Stimulated activated naive B cell treated with anti-CD40 and anti-IgM and Interleukin-4, amounts not matched to agents 10 μg/mL and 1 μg/mL and 100 μg/mL, for 72 hours (primary cell): ENCODE results near the gene COA5.

ENCODE experiments used
- ATAC-seq, 2 donors: fragments of 150-1000 bp; cut with Tn5 transposase; replicated peaks; 2 replicates each; pipeline ENCODE4 v1.10.0; 2021; ENCODE audit warnings: moderate library complexity in 1 of 2
- DNase-seq: peaks from one replicate; pipeline ENCODE4 v3.0.0; 2021
- H3K27ac Mint-ChIP-seq: one replicate; pipeline ENCODE4 v1.8.0; 2022; ENCODE audit warnings: mild to moderate bottlenecking, mixed read lengths
- H3K27me3 Mint-ChIP-seq, 2 donors: one replicate each; pipeline ENCODE4 v1.8.0; 2022; ENCODE audit warnings: mixed read lengths in 2 of 2
- H3K36me3 Mint-ChIP-seq, 2 donors: one replicate each; pipeline ENCODE4 v1.8.0; 2022; ENCODE audit warnings: mixed read lengths in 2 of 2, mild to moderate bottlenecking in 1 of 2
- H3K4me1 Mint-ChIP-seq, 2 donors: one replicate each; pipeline ENCODE4 v1.8.0; 2022; ENCODE audit warnings: mixed read lengths in 2 of 2, mild to moderate bottlenecking in 1 of 2
- H3K4me3 Mint-ChIP-seq, 2 donors: one replicate each; pipeline ENCODE4 v1.8.0; 2022; ENCODE audit warnings: mild to moderate bottlenecking in 2 of 2, mixed read lengths in 2 of 2, moderate library complexity in 1 of 2
- H3K9me3 Mint-ChIP-seq, 2 donors: one replicate each; pipeline ENCODE4 v1.8.0; 2022; ENCODE audit warnings: mixed read lengths in 2 of 2, mild to moderate bottlenecking in 1 of 2

Gene COA5

DNA sequence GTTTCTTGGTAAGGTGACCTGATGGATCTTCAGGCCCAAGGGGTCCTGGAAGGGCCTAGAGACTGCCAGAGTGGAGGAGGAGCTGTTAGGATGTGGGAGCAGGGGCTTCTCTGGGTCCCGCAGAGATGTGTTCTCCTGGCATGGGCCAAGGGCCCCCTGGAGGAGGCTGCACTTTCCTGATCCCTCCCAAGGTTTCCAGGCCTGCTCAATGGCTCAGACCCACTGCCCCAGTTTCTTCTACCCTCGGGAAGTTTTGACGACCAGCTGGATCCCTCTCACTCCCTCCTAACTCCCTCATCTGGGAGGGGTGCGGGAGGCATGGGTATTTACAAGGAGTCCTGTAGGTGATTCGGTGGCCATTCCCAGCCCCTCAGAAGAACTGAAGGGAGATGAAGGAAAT lies 36.1 kb downstream of the COA5 start:
- Mint-ChIP-seq H3K36me3 (peaks cover 30 to 56% of the 10 kb centered on the region in 2 donors), H3K9me3 (no peaks in the 10 kb centered on the region)

DNA sequence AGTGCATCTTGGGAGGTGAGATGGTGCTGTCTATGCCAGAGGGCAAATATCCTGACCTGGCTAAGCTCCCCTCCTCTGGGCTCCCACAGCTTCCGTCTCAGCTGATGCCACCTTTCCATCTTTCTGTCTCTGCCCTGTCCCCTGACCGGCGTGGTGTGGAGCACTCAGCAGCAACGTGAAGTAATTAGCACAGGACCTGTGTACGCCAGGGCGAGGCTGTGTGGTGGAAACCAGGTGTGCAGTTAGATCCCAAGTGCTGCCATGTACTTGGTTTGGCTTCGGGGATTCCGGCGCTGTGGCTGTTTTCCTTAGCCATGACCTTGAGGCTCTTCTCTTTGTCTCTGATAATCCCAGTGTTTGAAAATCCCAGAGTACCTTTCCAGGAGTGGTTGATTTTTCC lies 36.5 kb downstream of the COA5 start:
- Mint-ChIP-seq H3K27ac (no peak overlapping the region), H3K27me3 (no peaks in the 10 kb centered on the region), H3K4me1 (no peaks in the 10 kb centered on the region), H3K4me3 (no peak overlapping the region), H3K9me3 (no peaks in the 10 kb centered on the region), H3K36me3 (peaks cover 32 to 57% of the 10 kb centered on the region in 2 donors)
- ATAC-seq = no peak
- DNase-seq = no peak

More for the DNA sequence above, 36.1 kb downstream of the COA5 start:
- no peaks in the 10 kb centered on the region for H3K4me1 Mint-ChIP-seq
- no peaks in the 10 kb centered on the region for H3K27me3 Mint-ChIP-seq
- no peak for ATAC-seq
- DNase-seq = no peak
- no peak overlapping the region for H3K4me3 Mint-ChIP-seq
- no peak overlapping the region for H3K27ac Mint-ChIP-seq

DNA sequence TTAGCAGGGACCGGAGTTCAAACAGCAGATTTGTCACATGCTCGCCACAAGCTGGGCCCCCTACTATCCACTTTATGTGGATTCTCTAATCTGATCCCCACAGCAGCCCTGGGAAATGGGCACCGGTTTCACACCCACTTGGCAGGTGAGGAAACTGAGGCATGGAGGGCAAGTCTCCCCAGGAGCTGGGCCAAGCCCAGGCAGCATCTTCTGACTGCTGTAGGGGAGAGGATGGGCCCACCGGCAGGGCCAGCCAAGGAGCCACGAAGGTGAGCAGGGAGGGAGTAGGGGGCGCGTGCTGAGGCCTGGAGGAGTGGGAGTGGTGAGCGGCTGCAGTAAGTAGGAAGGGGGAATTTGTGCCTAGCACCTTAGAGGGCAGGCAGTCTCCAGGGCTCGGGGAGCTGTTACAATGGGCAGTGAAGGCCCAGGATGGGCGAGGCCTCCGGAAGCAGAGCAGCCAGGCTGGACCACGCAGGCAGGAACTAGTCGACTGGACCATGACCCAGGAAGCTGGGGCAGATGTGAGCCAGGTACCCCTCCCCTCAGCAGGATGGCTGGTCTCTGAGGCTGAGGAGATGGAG lies 37.1 kb downstream of the COA5 start:
- Mint-ChIP-seq H3K9me3 (no peaks in the 10 kb centered on the region), H3K4me1 (no peaks in the 10 kb centered on the region), H3K4me3 (no peak overlapping the region), H3K36me3 (peaks cover 32 to 59% of the 10 kb centered on the region in 2 donors), H3K27me3 (no peaks in the 10 kb centered on the region), H3K27ac (no peak overlapping the region)
- DNase-seq (no peak), ATAC-seq (no peak)

DNA sequence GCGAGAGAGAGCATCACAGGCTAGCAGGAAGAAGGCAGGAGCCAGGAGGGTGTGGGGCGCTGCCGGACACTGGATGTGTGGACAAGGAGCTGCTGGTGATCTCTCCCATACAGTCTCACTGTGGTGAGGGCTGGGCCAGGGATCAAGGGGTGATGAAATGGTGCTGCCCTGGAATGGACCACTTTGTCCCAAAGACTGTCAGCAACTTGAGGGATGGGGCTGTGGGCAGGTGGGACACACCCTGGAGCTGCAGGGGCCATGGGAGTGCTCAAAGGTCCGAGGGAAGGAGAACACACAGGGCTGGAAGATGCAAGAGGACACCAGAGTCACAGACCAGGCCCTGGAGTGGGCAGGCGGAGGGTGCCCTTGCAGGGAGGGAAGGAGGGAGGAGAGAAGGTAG lies 38.0 kb downstream of the COA5 start:
- no peak for ATAC-seq
- Mint-ChIP-seq H3K9me3 (no peaks in the 10 kb centered on the region), H3K27me3 (no peaks in the 10 kb centered on the region), H3K4me1 (no peaks in the 10 kb centered on the region), H3K36me3 (peaks cover 40 to 65% of the 10 kb centered on the region in 2 donors), H3K27ac (peak overlapping the region; percentile 15), H3K4me3 (no peak overlapping the region)
- no peak for DNase-seq

DNA sequence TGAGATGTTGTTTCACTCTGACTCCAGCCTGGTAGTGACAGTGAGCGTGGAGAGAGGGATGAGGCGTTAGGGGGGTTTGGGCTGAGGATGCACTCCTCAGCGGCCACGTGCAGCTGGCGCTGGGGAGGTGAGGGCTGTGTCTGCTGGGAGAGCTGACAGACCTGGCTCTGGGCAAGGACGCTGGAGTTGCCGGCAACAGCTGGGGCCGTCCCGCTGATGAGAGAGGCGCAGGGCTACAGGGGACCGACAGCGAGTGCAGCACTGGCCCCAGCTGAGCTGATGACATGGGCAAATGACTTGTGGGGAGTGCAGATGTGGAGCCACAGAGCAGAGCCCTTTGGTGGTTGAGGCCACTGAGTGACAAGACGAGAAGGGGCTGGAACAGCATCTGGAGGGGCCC lies 38.4 kb downstream of the COA5 start:
- no peaks in the 10 kb centered on the region for H3K4me1 Mint-ChIP-seq
- peaks cover 40 to 69% of the 10 kb centered on the region in 2 donors for H3K36me3 Mint-ChIP-seq
- no peaks in the 10 kb centered on the region for H3K9me3 Mint-ChIP-seq
- DNase-seq = no peak
- H3K27me3 Mint-ChIP-seq = no peaks in the 10 kb centered on the region
- H3K4me3 Mint-ChIP-seq = no peak overlapping the region
- ATAC-seq = no peak
- peak overlapping the region; percentile 15 for H3K27ac Mint-ChIP-seq

DNA sequence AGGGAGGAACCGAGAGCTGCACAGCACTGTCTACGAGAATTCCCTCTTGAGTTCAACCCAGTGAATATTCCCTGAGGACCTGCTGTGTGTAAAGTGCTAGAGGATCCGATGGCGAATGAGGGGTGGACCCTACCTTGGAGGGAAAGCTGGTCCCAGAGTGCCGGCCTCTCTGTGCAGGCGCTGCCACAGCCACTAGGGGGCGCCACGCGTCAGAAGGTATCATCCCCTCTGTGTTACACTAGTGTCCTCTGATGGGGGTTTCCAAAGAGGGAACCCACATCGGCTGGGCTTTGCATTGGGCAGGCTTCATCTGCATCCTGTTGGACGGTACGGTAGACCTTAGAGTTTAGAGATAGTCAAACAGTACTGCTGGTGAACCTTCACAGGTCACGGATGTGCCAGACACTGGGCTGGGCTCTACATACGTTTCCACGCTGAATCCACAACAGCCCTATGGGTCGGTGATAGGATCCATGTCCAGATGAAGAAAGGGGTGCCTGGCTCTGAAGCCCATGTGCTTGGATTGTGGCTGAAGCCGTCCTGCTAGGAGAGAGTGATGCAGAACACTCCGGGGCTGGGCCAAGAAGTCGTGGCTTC lies 39.0 kb downstream of the COA5 start:
- no peaks in the 10 kb centered on the region for H3K27me3 Mint-ChIP-seq
- peak; percentile 85 for ATAC-seq
- H3K4me1 Mint-ChIP-seq = no peaks in the 10 kb centered on the region
- H3K9me3 Mint-ChIP-seq = no peaks in the 10 kb centered on the region
- DNase-seq = peak; percentile 17
- H3K27ac Mint-ChIP-seq = no peak overlapping the region
- H3K4me3 Mint-ChIP-seq = no peak overlapping the region
- peaks cover 40 to 69% of the 10 kb centered on the region in 2 donors for H3K36me3 Mint-ChIP-seq

DNA sequence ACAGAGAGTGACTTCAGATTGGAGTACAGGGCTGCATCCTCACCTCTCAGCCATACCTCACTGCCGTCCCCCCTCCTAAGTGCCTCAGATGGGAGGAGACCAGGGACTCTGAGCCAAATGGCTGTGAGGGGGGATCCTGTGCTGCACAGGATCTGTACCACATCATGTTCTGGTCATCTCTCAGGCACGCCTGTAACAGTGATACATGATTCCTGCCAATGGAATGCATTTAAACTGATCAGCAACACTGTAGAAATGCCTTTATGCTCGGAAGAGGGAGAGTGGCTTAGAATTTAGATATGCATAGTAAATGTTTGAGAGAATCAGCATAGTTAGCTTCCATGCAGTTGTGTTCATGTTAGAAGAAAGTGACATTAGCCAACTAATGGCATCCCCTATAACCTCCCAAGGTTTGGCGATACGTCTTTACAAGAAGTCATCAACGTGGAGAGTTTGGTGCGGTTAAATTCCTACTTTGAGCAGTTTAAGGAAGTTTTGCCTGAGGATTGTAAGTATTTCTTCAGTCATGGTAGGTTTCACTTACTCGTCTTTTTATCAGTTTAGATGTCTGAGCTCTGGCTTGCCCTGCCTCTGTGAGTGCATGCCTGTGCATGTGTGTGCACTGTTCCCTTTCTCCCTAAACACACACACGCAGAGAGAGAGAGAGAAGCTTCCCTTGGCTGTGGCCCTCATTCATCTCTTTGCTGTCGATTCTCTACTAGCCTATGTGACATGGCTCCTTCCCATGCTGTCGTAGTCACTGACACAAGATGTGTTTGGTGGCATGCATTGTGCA lies 40.0 kb downstream of the COA5 start:
- no peak overlapping the region for H3K4me3 Mint-ChIP-seq
- no peaks in the 10 kb centered on the region for H3K9me3 Mint-ChIP-seq
- ATAC-seq = no peak
- H3K27me3 Mint-ChIP-seq = no peaks in the 10 kb centered on the region
- no peak overlapping the region for H3K27ac Mint-ChIP-seq
- H3K4me1 Mint-ChIP-seq = no peaks in the 10 kb centered on the region
- peaks cover 35 to 64% of the 10 kb centered on the region in 2 donors for H3K36me3 Mint-ChIP-seq
- no peak for DNase-seq

DNA sequence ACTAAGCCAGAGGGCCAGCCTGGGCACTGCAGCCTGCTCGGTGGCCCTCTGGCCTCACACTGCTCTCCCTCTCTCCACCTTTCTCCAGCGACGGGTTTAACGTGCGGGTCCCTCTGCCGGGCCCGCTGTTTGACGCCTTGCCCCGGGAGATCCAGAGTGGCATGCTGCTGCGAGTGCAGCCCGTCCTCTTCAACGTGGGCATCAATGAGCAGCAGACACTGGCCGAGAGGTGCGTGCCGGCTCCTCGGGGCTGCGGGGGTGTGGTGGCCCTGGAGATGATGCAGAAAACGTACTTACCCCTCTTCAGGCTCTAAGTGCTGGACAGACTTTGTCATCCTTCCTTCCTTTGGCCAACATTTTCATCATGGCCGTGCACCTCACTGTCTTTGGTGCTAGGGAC lies 42.4 kb downstream of the COA5 start:
- peaks cover 0 to 2% of the 10 kb centered on the region in 2 donors for H3K4me1 Mint-ChIP-seq
- H3K27ac Mint-ChIP-seq = no peak overlapping the region
- no peaks in the 10 kb centered on the region for H3K9me3 Mint-ChIP-seq
- DNase-seq (no peak), ATAC-seq (no peak)
- peaks cover 28 to 68% of the 10 kb centered on the region in 2 donors for H3K36me3 Mint-ChIP-seq
- no peaks in the 10 kb centered on the region for H3K27me3 Mint-ChIP-seq
- H3K4me3 Mint-ChIP-seq = no peak overlapping the region

DNA sequence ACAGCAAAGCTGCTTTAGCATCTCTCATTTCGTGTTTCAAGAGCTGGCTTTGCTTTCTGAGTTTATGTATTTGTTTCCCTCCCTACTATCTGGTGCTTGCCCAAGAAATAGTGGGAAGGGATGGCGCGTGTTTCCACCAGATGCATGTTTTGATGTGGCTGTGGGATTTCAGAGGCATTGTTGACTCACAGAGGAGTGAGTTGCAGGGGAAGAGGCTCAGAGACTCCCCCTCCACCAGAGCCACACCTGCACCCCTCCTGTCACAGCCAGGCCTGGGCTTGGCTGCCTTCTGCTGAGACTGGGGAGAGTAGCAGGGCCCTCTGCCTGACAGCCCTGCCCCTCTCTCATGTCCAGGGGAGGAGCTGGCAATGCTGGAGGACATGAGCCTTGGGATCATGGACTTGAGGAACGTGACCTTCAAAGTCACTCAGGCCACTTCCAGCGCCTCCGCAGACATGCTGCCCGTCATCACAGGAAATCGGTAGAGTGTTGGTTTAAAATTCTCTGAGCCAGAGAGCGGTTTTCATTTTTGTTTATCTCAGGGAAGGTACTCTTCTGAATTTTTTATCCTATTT lies 42.9 kb downstream of the COA5 start:
- H3K4me1 Mint-ChIP-seq = peaks cover 0 to 2% of the 10 kb centered on the region in 2 donors

DNA sequence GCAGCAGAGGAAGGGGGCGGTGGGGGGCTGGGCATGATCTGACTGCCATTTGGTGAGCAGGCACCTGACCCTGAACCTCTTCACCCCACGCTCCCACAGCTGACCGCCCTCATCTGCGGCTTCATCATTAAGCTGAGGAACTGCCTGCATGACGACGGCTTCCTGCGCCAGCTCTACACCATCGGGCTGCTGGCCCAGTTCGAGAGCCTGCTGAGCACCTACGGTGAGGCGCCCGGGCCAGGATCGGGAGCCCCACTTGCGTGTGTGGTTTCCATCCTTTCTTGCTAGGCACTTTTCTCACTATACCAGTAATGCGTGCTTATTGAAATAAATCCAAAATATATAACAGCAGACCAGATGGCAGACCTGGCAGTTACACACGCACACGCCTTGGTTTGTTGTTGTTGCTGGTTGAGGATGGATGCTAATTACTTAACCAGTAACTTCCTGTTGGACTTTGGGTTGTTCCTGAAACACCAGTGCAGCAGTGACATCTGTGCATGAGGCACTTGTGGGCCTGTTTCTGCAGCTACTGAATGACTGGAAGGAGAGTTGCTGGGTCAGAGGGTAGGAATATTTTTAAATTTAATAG lies 43.7 kb downstream of the COA5 start:
- H3K27ac Mint-ChIP-seq = no peak overlapping the region
- no peak for ATAC-seq
- H3K9me3 Mint-ChIP-seq = no peaks in the 10 kb centered on the region
- H3K4me3 Mint-ChIP-seq = no peak overlapping the region
- no peaks in the 10 kb centered on the region for H3K27me3 Mint-ChIP-seq
- no peak for DNase-seq
- H3K36me3 Mint-ChIP-seq = peaks cover 23 to 62% of the 10 kb centered on the region in 2 donors
- peaks cover 0 to 4% of the 10 kb centered on the region in 2 donors for H3K4me1 Mint-ChIP-seq

More for the DNA sequence above, 42.9 kb downstream of the COA5 start:
- DNase-seq (no peak), ATAC-seq (no peak)
- Mint-ChIP-seq H3K4me3 (no peak overlapping the region), H3K27ac (no peak overlapping the region), H3K36me3 (peaks cover 27 to 69% of the 10 kb centered on the region in 2 donors), H3K9me3 (no peaks in the 10 kb centered on the region), H3K27me3 (no peaks in the 10 kb centered on the region)

DNA sequence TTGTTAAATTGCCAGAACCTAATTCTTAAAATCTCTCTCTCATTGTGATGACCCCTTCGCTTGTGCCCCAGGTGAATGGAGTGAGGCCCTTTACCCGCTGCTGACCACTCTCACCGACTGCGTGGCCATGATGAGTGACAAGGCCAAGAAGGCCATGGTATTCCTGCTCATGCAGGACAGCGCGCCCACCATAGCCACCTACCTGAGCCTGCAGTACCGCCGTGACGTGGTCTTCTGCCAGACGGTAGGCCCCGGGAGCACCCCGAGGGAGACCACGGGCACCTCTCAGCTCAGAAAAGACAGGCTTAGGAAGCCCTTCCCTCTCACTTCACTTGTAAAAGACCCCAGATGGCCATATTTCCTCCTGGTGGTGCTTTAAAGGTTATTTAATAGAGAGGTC lies 44.9 kb downstream of the COA5 start:
- Mint-ChIP-seq H3K4me1 (peaks cover 0 to 7% of the 10 kb centered on the region in 2 donors), H3K4me3 (no peak overlapping the region), H3K27me3 (no peaks in the 10 kb centered on the region), H3K9me3 (no peaks in the 10 kb centered on the region), H3K27ac (no peak overlapping the region), H3K36me3 (peaks cover 23 to 63% of the 10 kb centered on the region in 2 donors)
- no peak for DNase-seq
- ATAC-seq = no peak

DNA sequence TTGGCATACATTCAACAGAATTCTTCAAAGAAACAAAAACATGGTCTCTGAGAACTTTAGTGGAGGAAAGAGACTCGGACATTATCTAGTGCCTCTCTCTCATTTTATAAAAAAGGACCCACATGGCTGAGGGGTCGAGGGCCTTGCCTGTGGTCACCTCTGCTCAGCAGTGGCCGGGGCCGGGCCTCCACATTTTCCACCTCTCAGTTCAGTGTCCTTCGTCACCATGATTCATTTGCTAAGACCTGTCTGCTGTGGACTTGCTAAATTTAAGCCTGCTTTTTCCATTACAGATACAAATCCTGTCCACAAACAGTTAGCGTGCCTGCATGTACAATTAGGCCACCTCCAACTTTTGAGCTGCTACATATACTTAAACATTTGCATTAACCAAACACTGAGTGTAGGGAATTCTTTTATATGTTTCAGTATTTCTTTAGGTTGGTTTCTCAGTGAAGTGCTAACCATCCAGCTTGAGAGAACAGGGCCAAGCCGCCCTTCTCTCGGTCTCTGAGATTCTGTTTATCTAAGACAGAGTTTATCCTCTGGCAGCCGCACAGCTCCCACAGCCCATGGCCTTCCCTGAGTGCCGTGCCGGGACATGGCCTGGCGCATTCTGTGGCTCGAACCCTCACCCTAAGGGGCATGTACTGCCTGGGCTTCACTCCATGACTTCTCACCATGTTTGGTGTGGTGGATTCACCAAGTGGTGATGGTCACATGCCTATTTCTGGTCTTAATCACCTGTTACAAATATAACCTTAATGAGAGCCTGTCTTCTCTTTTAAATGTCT lies 46.2 kb downstream of the COA5 start:
- no peak for DNase-seq
- Mint-ChIP-seq H3K36me3 (peaks cover 27 to 62% of the 10 kb centered on the region in 2 donors), H3K27ac (no peak overlapping the region), H3K4me3 (no peak overlapping the region), H3K4me1 (peaks cover 6 to 7% of the 10 kb centered on the region in 2 donors), H3K9me3 (no peaks in the 10 kb centered on the region), H3K27me3 (no peaks in the 10 kb centered on the region)
- peak in 1 of 2 donors; percentile 10 for ATAC-seq

DNA sequence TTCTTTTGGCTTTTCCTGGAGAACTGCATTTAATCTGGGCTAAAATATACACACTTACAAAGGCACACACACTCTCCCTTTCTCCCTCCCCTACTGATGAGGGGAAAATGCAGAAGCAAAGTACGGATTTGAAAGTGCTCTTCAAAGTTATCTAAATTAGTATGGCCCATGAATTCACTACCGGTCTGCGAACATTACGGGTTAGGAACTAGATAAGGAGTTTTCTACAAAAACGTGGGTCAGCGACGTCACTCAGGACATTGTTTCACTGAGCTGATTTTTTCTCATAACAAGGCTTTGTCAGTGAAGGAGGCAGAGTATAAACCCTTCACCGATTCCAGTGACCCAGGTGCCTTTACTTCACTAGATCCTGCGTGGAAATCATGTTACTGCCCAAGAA lies 47.3 kb downstream of the COA5 start:
- Mint-ChIP-seq H3K27me3 (no peaks in the 10 kb centered on the region), H3K36me3 (peaks cover 25 to 54% of the 10 kb centered on the region in 2 donors), H3K4me3 (no peak overlapping the region), H3K9me3 (no peaks in the 10 kb centered on the region), H3K4me1 (peaks cover 14% of the 10 kb centered on the region in 2 donors), H3K27ac (no peak overlapping the region)
- no peak for DNase-seq
- ATAC-seq = no peak
